Cardiac fibroblast (primary cell): ENCODE results near the gene FXN.
A peak's percentile ranks its signal among the peaks of the same experiment; 100 is the strongest.

Experiments
- DNase-seq, 2 donors: peaks; one replicate each; pipeline versions ENCODE4 v3.0.0 to v3.0.0-alpha.2; 2010; ENCODE audit warnings: low read depth in 2 of 2
- H3K4me3 ChIP-seq, 2 donors: replicated peaks in 1 of 2; 1 replicate in 1 of 2; 2 replicates in 1 of 2; pipeline ENCODE4 v1.5.1; 2011; ENCODE audit warnings: low read depth in 2 of 2, low read length in 2 of 2, mild to moderate bottlenecking in 2 of 2, moderate library complexity in 1 of 2
- CTCF ChIP-seq: IDR thresholded peaks from one replicate; pipeline ENCODE4 v1.5.1; 2011; ENCODE audit warnings: low read depth, mild to moderate bottlenecking, low read length, inconsistent platforms

FXN gene

GRCh38 chr9:69083321-69083720, 47.8 kb downstream of the FXN start:
- no peak overlapping the region for H3K4me3 ChIP-seq
- TF ChIP-seq CTCF, result no peak
- no peak for DNase-seq

GRCh38 chr9:69085569-69086283, 50.2 kb downstream of the FXN start:
- TF ChIP-seq CTCF, result no peak
- no peak overlapping the region for H3K4me3 ChIP-seq
- peak; percentile 38 to 90 for DNase-seq

DNA sequence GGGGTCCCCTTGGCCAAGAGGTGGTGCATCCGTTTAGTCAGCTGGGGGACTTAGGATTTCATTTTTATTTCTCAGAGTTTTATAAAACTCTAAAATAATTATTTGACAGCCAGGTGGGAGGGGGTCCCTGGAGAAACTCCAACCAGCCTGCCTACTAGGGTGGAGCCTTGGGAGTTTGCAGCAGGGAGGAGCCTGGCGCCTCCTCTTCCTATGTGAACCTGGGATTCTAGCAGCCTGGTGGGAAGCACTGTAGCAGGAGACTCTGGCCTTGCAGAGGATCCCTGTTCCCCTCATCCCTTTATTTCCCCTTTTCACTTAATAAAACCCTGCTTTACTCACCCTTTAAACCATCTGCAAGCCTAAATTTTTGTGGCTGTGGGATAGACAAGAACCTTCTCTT, 50.8 kb downstream of the FXN start:
- no peak for TF ChIP-seq CTCF
- DNase-seq, result no peak
- no peak overlapping the region for H3K4me3 ChIP-seq

GRCh38 chr9:69086769-69087168, 51.2 kb downstream of the FXN start:
- no peak for TF ChIP-seq CTCF
- H3K4me3 ChIP-seq, result no peak overlapping the region
- DNase-seq, result no peak

DNA sequence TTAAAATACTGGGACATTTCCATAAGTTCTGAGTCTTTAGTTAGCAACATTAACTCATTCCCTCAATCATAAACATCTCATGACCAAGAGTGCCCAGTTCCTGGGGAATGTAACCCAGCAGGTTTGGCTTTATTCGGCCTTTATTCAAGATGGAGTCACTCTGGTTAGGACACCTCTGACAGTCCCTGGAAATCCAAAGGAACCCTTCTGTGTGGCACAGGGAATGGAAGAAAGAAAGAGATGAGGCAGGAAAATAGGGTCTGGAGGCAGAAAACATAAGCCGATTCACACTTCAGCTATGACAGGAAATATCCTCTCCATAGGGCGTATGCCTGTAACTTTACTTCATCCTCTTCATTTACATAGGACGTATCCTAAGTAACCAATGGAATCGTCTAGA, 53.5 kb downstream of the FXN start:
- DNase-seq, result no peak
- no peak overlapping the region for H3K4me3 ChIP-seq
- TF ChIP-seq CTCF, result no peak

DNA sequence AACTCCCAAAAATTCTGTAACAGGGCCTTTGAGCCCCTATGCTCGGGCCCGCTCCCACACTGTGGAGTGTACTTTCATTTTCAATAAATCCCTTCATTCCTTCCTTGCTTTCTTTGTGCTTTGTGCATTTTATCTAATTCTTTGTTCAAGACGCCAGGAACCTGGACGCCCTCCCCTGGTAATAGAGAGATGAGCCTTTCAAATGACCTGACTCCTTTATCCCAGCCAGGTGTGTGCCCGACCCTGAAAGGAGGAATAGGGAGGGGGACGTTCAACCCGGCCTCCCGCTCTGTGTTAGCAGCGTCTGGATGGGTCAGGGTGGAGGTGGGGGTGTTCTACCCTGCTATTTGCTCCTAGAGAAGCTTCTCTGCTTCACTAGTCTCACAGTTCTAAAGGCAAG, 53.9 kb downstream of the FXN start:
- TF ChIP-seq CTCF, result no peak
- no peak overlapping the region for H3K4me3 ChIP-seq
- no peak for DNase-seq
